IPS-20b (cell line): ENCODE results near the gene TSPAN15.

Experiments used
- H3K27ac ChIP-seq: one replicate; pipeline ENCODE4 v1.5.1; 2013; ENCODE audit warnings: low read length
- H3K27me3 ChIP-seq: 2 replicates; pipeline ENCODE4 v1.6.1; 2013; ENCODE audit warnings: mild to moderate bottlenecking, low read length, inconsistent platforms; ENCODE audit not compliant: insufficient read depth
- H3K36me3 ChIP-seq: 2 replicates; pipeline ENCODE4 v1.6.1; 2013; ENCODE audit warnings: low read depth, mild to moderate bottlenecking, inconsistent platforms, low read length, moderate library complexity; ENCODE audit not compliant: insufficient read depth
- H3K4me1 ChIP-seq: 2 replicates; pipeline ENCODE4 v1.6.1; 2013; ENCODE audit warnings: mild to moderate bottlenecking, control low read depth, inconsistent platforms, low read length, moderate library complexity; ENCODE audit not compliant: insufficient read depth
- H3K4me3 ChIP-seq: 2 replicates; pipeline ENCODE4 v1.5.1; 2013; ENCODE audit warnings: mild to moderate bottlenecking, low read length, inconsistent platforms
- H3K9ac ChIP-seq: 2 replicates; pipeline ENCODE4 v1.6.1; 2013; ENCODE audit warnings: low read depth, mild to moderate bottlenecking, inconsistent platforms, low read length, moderate library complexity
- H3K9me3 ChIP-seq: 2 replicates; pipeline ENCODE4 v1.6.1; 2013; ENCODE audit warnings: mild to moderate bottlenecking, low read depth, low read length, inconsistent platforms; ENCODE audit not compliant: insufficient read depth

Gene TSPAN15

DNA sequence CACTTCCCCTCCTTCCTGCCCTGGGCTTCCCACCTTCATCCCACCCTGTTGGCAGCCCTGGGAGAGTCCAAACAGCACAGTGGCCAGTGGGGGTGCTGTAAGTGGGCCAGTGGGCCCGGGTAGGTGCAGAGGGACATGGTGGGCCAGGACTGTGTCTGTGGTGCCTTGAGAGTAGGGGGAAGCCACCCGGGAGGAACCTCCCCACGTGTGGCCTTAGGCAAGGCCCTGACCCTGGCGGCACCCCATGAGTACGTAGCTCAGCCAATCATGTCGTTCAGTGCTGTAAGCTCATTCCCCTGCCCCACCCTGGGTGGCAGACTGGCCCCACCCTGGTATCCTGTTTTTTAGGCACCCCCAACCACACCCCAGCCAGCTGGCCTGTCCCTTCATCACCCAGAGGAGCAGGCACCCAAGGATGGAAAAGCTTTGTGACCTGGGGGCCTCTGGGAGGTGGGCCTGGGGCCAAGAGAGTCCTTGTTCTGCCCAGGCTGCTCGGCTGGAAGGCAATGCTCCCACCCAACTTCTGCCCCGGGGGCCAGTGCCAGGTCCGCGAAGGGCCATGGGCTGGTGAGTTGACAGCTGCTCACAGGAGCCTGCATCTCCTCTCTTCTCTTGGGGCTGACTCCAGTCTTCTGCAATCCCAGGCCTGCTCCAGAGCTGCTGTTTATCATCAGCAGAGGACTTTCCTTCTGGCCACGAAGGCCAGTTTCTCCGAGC is 41.6 kb downstream of the TSPAN15 start:
- no peaks in the 10 kb centered on the region for H3K36me3 ChIP-seq
- H3K4me3 ChIP-seq: no peak overlapping the region
- peaks cover 5% of the 10 kb centered on the region; the same call in 1 of the 2 replicates for H3K9me3 ChIP-seq
- no peak overlapping the region for H3K9ac ChIP-seq
- H3K4me1 ChIP-seq: no peaks in the 10 kb centered on the region
- H3K27ac ChIP-seq: no peak overlapping the region
- H3K27me3 ChIP-seq: no peaks in the 10 kb centered on the region

DNA sequence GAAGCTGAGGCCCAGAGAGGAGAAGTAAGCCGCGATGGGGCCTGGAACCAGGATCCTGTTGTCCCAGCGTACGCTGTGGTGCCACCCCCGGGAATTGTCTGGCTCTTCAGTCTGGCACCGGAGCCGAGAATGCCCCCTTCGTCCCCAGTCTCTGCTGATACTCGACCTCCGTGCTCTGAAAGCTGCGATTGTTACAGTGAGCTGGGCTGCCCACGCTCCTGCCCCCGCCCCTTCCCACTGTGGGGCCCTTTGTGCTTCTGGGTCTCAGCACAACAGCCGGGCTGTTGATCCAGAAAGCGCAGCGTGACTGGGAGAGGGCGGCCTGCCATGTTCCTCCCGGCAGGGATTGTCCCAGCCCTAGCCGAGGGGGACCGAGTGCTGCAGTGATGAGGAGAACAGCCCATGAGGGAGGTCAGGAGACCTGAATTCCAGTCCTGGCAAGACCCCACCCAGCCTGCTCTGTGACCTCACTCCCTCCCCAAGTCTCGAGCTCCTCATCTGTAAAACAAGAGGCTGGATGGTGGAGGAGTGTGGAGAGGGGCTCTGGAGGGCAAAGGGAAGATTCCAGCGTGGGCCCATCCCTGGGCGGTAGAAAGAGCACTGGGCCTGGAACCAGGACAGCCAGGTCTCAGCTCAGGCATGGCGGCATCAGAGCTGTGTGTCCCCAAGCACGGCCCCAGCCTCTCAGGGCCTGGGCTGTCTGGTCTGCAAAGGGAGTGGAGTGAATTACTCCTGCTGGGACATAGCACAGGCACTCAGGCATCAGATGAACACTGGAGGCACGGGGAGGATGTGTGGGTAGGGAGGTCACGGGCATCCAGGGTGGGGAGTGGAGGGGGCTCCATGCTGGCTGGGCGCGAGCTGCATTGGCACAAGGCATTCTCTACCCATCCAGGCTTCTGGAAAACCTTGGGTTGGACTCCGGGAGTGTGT is 43.6 kb downstream of the TSPAN15 start:
- H3K4me1 ChIP-seq: no peaks in the 10 kb centered on the region
- H3K36me3 ChIP-seq: no peaks in the 10 kb centered on the region
- no peak overlapping the region for H3K9ac ChIP-seq
- H3K4me3 ChIP-seq: no peak overlapping the region
- H3K27me3 ChIP-seq: no peaks in the 10 kb centered on the region
- H3K27ac ChIP-seq: no peak overlapping the region
- no peaks in the 10 kb centered on the region for H3K9me3 ChIP-seq

DNA sequence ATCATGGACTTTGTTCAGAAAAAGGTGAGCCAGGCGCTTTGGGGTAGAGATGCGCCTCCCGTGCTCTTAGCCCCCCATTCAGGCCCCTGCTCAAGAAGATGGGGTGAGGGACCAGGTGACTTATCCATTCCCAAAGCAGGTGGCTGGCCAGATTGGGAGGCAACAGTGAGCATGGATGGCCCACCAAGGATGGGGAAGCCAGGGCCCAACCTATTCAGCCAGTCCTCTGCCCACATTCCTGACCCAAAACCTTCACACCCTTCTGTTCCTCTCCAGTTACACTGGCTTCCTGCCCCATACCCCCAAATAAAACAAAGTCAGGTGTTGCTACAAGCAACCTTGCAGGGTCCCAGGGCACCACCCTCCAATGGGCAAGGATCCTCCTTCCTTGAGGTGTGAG is 44.4 kb downstream of the TSPAN15 start:
- Histone ChIP-seq H3K4me1 (no peaks in the 10 kb centered on the region), H3K4me3 (no peak overlapping the region), H3K36me3 (no peaks in the 10 kb centered on the region), H3K27ac (no peak overlapping the region), H3K9ac (no peak overlapping the region), H3K9me3 (no peaks in the 10 kb centered on the region), H3K27me3 (no peaks in the 10 kb centered on the region)

- no peak overlapping the region for H3K27ac ChIP-seq
- H3K4me1 ChIP-seq: no peaks in the 10 kb centered on the region
- H3K9me3 ChIP-seq: no peaks in the 10 kb centered on the region
- no peaks in the 10 kb centered on the region for H3K27me3 ChIP-seq
- no peak overlapping the region for H3K9ac ChIP-seq
- no peak overlapping the region for H3K4me3 ChIP-seq
- H3K36me3 ChIP-seq: no peaks in the 10 kb centered on the region
Measured at GRCh38 chr10:69496352-69497230, 45.3 kb downstream of the TSPAN15 start.

DNA sequence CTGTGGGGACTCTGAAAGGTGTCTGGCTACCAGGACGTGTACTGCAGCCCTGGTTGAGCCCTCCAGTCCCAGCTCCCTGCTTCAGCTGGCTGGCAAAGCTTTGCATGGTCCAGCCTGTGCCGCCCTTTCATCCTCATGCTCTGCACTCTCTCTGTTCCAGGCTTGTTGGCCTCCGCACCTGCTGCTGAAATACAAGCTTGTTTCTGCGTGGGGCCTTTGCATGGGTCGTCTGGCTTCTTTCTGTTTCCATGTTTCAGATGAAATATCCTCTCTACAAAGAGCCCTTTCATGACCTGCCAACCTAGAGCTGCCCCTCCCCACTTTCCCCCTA is 45.9 kb downstream of the TSPAN15 start:
- Histone ChIP-seq H3K4me1 (no peaks in the 10 kb centered on the region), H3K9ac (no peak overlapping the region), H3K9me3 (no peaks in the 10 kb centered on the region), H3K27ac (no peak overlapping the region), H3K4me3 (no peak overlapping the region), H3K27me3 (no peaks in the 10 kb centered on the region), H3K36me3 (no peaks in the 10 kb centered on the region)

DNA sequence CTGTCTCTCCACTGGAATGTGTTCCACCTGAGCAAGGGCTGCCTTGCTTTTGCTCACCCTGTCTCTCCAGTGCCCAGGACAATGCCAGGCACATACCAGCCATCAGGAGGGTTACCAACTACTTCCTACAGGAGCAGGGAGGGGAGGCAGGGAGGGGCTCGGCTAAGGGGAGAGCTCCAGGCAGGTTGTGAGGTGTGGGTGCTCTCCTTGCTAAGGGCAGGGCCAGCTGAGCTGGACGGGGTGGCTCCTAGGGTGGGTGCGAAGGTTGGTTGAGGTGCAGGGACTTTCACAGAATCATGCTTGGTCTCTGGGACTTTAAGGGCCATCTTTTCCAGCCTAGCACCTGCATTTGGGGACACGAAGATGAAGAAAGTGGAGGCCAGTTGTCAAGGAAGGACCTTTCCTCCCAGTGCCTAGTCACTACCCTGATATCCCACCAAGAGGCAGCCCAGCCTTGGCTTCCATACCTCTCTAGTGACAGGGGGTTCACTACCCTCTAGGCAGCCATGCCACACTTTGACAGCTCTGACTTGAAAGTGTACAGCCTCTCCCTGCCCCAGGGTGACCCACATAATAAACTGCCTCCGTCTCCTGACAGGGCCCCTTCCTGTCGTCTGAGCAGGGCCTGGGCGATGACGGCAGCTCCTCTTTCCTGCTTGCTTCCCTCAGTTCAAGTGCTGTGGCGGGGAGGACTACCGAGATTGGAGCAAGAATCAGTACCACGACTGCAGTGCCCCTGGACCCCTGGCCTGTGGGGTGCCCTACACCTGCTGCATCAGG is 46.5 kb downstream of the TSPAN15 start:
- no peaks in the 10 kb centered on the region for H3K9me3 ChIP-seq
- no peak overlapping the region for H3K9ac ChIP-seq

GRCh38 chr10:69498711-69499471 is 47.6 kb downstream of the TSPAN15 start:
- H3K36me3 ChIP-seq: no peaks in the 10 kb centered on the region
- H3K27me3 ChIP-seq: no peaks in the 10 kb centered on the region
- H3K27ac ChIP-seq: no peak overlapping the region
- H3K9me3 ChIP-seq: no peaks in the 10 kb centered on the region
- H3K4me3 ChIP-seq: no peak overlapping the region
- H3K9ac ChIP-seq: no peak overlapping the region
- H3K4me1 ChIP-seq: no peaks in the 10 kb centered on the region

More for the DNA sequence above, 46.5 kb downstream of the TSPAN15 start:
- Histone ChIP-seq H3K4me3 (no peak overlapping the region), H3K36me3 (no peaks in the 10 kb centered on the region), H3K4me1 (no peaks in the 10 kb centered on the region), H3K27ac (no peak overlapping the region), H3K27me3 (no peaks in the 10 kb centered on the region)

- no peak overlapping the region for H3K9ac ChIP-seq
- H3K36me3 ChIP-seq: no peaks in the 10 kb centered on the region
- no peaks in the 10 kb centered on the region for H3K9me3 ChIP-seq
- H3K27me3 ChIP-seq: no peaks in the 10 kb centered on the region
- no peaks in the 10 kb centered on the region for H3K4me1 ChIP-seq
- H3K27ac ChIP-seq: no peak overlapping the region
- no peak overlapping the region for H3K4me3 ChIP-seq
Measured at GRCh38 chr10:69499726-69500689, 48.7 kb downstream of the TSPAN15 start.

DNA sequence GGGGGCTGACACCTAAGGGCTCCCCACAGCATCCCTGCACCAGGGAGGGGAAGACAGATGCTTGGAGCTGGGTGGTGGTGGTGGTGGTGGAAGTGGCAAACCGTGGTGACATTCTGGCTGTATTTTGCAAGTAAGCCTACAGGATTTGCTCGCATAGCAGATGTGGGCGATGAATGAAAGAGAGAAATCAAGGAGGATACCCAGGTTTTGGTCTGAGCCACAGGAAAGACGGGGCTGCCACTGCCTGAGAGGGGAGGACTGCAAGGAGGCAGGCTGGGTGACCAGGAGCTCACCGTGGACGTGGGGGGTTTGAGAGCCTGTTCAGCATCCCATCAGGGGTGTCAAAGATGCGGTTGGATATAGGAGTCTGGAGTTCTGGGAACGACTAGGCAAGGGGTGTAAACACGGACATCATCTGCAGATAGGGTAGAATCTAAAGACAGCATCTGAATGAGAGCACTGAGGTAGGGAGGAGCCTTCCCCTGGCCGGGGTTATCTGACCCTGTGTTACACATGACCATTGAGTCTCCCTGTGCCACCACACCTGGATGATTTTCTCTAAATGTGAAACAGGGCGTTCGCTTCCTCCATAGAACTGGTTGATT is 49.7 kb downstream of the TSPAN15 start:
- Histone ChIP-seq H3K4me3 (no peak overlapping the region), H3K9me3 (no peaks in the 10 kb centered on the region), H3K4me1 (no peaks in the 10 kb centered on the region), H3K36me3 (no peaks in the 10 kb centered on the region), H3K27ac (no peak overlapping the region), H3K9ac (no peak overlapping the region), H3K27me3 (no peaks in the 10 kb centered on the region)
